Medulla oblongata (tissue), 1 donor: ENCODE results near the gene FAH.
A peak's percentile ranks its signal among the peaks of the same experiment; 100 is the strongest.

Source experiments
- DNase-seq: peaks from one replicate; pipeline ENCODE4 v3.0.0-alpha.2; 2015; ENCODE audit errors: extremely low spot score

The FAH gene

DNA sequence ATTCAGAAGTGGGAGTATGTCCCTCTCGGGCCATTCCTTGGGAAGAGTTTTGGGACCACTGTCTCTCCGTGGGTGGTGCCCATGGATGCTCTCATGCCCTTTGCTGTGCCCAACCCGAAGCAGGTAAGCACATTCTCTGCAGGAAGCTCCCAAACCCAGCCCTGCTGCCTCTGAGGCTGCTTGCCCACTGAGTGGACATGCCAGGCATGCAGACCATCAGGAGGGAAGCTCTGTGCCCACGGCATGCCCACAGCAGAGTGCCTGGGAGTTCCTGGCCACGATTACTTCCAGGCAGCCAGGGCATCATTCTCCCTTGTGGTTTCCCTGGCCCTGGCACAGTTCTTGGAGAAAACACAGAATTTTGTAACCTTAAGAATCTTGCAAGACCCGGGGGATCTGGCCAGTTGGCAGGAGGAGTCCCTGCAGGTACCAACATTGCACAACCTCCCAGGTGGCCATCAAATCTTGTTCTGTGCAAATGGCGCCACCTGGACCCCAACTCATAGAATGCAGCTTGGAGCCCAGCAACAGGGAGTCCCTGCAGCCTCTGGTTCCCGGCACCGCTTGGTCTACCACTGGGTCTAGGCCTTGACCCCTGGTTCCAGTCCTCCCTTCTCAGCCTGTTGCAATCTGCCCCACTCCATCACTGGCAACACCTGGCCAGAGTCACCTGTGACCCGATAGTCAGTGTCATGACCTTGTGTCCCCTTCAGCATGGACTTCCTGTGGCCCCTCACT lies 20.4 kb downstream of the FAH start:
- DNase-seq, result peak; percentile 68

DNA sequence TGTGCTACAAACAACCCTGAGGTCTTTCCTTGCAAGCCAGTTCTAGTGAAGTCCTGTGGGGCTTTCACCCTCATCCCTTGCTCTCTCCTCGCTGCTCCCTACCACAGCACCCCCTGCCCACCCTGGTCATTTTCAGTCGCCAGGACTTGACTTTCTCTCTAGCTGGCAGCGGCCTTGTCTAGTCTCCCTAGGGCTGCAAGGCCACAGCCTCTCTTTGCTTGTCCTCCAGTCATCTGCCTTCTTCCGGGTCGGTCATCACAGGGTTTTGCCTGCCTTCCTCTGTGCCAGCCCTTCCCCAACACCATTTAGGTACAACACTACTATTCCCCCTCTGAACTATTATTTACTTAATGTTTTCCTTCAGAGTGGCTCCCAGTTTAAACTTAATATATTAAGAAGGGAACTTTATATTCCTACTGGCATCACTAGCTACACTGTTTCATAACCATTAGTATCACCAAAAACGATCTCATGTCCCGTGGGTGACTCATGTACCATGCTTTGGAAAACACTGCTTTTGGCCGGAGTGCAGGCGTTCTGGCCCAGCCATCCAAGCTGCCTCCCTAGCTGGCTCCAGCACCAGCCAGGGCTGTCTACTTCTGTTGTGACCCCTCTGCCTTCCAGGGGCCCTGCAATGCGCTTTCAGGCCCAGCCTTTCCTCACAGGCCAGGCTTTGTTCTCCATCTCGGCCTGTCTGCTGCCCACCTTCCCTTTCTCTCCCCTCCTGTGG lies 21.4 kb downstream of the FAH start:
- DNase-seq, result no peak

- DNase-seq, result no peak
Observed at GRCh38 chr15:80175436-80175835, 22.6 kb downstream of the FAH start.

- DNase-seq, result no peak
Observed at GRCh38 chr15:80176443-80176842, 23.6 kb downstream of the FAH start.

GRCh38 chr15:80177156-80177555 lies 24.4 kb downstream of the FAH start:
- DNase-seq, result no peak

GRCh38 chr15:80179025-80179759 lies 26.4 kb downstream of the FAH start:
- DNase-seq, result no peak

GRCh38 chr15:80179935-80180334 lies 27.1 kb downstream of the FAH start:
- no peak for DNase-seq

GRCh38 chr15:80180468-80180867 lies 27.7 kb downstream of the FAH start:
- DNase-seq, result no peak

- DNase-seq, result no peak
Observed at GRCh38 chr15:80180986-80181385, 28.2 kb downstream of the FAH start.

DNA sequence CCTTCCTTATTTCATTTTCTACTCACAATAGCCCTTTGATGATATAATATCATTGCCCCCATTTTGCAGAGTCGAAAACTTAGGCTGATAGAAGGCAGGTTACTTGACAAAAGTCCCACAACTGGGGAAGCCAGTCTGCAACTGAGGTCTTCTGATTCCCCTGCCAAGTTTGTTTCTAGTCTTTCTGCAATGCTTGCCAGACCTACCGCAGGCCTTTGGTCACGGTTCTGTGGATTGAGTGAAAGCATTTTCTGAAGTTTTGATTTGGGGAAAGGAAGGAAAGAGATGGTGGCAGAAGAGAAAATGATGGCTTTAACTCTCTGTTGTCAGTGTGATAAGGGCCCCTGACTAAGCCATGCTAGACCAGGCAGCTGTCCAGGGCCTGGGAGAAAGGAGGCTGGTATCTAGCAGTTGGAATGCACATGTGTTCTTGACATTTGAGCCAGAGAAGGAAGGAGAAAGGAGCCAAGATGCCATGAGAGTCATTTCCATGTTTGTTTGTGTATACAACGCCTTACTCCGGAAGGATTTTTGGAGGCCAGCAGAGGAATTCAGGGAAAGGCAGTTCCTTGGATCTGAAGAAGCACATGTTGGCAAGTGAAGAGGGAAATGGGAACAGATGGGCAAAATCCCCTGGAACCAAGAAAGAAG lies 29.9 kb downstream of the FAH start:
- DNase-seq, result no peak

GRCh38 chr15:80183306-80183705 lies 30.5 kb downstream of the FAH start:
- DNase-seq, result no peak

GRCh38 chr15:80183886-80184285 lies 31.1 kb downstream of the FAH start:
- DNase-seq, result peak; percentile 20

- no peak for DNase-seq
Observed at GRCh38 chr15:80184554-80184953, 31.8 kb downstream of the FAH start.

DNA sequence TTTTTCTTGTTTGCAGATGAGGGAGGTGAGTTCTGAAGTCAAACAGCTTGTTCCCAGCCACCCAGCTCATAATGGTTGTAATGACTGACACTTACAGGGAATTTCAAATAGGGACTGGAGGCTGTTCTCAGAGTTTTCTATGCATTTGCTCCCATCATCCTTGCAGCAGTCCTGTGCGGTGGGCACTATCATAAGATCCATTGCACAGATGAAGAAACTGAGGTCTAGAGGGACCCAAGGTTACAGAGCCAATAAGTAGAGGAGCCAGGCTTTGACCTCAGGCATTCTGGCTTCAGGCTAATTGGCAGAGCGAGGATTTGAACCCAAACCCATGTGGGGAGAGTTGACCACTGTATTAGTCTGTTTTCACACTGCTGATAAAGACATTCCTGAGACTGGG lies 32.4 kb downstream of the FAH start:
- DNase-seq, result no peak

- DNase-seq, result peak; percentile 37
Observed at GRCh38 chr15:80186066-80186465, 33.3 kb downstream of the FAH start.

DNA sequence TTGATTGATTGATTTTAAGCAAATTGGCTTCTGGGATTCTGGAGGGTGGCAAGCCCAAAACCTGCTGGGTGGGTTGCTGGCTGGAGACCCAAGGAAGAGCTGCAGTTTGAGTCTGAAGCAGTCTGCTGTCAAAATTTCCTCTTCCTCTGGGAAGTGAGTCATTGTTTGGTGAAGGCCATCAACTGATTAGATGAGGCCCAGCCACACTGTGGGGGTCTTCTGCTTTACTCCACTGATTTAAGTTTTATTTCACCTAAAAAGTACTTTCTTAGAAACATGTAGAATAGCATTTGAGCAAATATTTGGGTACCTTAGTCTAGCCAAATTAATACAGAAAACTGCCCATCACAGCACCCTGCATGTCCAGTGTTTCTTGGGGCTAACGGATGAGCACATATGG lies 33.8 kb downstream of the FAH start:
- no peak for DNase-seq

DNA sequence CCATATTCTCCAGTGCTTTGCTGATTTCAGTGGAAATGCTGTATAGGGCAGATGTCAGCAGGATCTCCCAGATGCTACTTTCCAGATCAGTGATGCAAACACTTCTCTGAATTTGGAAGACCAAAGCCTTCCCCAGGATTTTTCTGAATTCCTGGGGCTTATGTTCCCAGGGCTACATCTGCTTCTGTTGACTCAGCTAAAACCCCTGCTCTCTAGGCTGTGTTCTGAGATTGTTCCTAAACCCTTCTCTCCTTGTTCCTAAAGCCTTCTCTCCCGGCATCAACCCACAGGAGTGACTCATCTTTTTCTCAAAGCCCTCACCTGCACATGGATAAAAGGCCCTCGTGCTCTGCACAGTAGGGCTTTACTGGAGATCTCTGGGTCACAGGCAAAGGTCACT lies 35.5 kb downstream of the FAH start:
- DNase-seq, result no peak

DNA sequence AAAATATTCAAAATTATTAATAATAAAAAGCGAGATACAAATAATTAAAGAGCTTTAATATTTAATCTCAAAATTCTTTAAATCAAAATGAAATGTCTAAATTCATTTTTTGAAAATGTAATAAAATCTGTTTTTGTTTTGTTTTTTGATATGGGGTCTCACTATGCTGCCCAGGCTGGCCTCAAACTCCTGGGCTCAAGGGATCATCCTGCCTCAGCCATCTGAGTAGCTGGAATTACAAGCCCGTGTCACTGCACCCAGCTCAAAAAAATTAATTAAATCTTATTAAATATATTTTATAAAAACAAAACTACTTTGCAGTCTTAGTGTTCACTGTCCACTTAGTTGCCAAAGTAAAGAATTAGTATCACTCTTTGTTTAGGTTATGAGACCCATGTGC lies 38.4 kb downstream of the FAH start:
- DNase-seq, result no peak

DNA sequence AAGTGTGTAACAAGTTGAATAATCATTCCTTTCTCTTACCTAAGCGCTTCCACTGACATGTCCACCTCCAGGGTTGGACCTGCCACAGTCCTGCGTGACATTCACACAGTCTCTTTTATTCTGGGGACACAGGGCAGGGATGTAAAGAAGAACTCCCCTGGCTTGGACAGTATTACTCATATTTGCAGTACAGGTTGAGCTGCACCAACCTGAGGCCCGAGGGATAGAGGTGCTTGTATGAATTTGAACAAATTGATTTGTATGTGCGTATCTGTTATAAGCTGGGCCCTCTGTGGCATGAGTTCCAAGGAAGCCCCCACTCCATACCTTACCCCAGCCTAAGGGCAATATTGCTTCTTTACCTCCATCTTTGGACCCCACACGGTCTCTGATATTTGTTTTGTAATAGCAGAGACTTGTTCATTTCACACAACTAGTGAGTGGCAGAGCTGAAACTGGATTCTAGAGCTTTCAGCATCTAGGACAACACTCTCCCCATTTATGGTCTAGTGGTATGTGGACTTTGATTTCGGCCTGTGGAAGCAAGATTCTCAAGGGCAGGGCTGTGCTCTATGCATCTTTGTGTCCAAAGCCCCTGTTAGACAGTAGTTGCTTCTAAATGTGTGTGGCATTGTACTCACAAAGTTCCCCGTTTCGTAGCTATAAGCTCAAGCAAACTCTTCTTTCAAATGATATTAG lies 39.2 kb downstream of the FAH start:
- no peak for DNase-seq

- DNase-seq, result no peak
Observed at GRCh38 chr15:80194186-80194585, 41.4 kb downstream of the FAH start.

- DNase-seq, result no peak
Observed at GRCh38 chr15:80194914-80195313, 42.1 kb downstream of the FAH start.

DNA sequence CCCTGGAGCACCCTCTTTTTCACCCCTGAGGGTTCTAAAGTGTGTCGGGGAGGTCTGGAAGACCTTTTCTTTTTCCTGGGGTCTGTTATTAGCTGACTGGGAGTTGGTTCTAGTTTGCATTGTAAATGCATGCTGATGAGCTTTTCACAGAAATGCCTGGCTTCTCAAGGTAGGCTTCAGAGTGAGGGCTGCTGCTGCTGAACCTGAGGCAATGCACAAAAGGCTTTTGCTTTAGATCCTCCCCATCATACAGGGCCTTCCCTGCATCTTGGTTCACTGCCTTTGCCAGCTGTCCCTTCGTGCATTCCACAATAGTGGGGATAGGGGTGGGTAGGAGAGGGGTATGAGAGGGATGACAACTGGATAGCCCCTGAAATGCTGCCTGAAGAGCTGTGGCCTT lies 46.6 kb downstream of the FAH start:
- no peak for DNase-seq
